Lung (tissue), 12 donors: ENCODE measurements around the gene ATP11B. TPM values are rescaled to one million over a fixed set of nuclear protein-coding genes. Genes with fewer than 3 reads are reported as not detected.

Experiments
- ATAC-seq: fragments of 200-7000 bp; cut with Tn5 transposase; one replicate; pipeline ENCODE4 v1.9.1; 2020; ENCODE audit warnings: moderate number of reproducible peaks; ENCODE audit not compliant: insufficient read depth, low FRiP score
- DNase-seq, 3 donors: peaks; one replicate each; pipeline ENCODE4 v3.0.0-alpha.2; 2013 to 2017
- H3K27ac ChIP-seq, 2 donors: one replicate each; pipeline ENCODE4 v1.5.1; 2013; ENCODE audit warnings: mild to moderate bottlenecking in 2 of 2, moderate library complexity in 2 of 2, control low read depth in 1 of 2, inconsistent platforms in 1 of 2, low read depth in 1 of 2, low read length in 1 of 2
- H3K27me3 ChIP-seq, 3 donors: one replicate each; pipeline ENCODE4 v1.5.1; 2013; ENCODE audit warnings: low read length in 2 of 3; ENCODE audit not compliant: control insufficient read depth in 3 of 3, insufficient read depth in 3 of 3
- H3K36me3 ChIP-seq, 4 donors: one replicate each; pipeline ENCODE4 v1.5.1; 2013; ENCODE audit warnings: low read length in 4 of 4, mild to moderate bottlenecking in 1 of 4, moderate library complexity in 1 of 4; ENCODE audit not compliant: control insufficient read depth in 4 of 4, insufficient read depth in 4 of 4
- H3K4me1 ChIP-seq, 5 donors: one replicate each; pipeline ENCODE4 v1.5.1; 2013; ENCODE audit warnings: low read length in 5 of 5, mild to moderate bottlenecking in 2 of 5, moderate library complexity in 1 of 5; ENCODE audit not compliant: control insufficient read depth in 5 of 5, insufficient read depth in 5 of 5
- H3K4me3 ChIP-seq: one replicate; pipeline ENCODE4 v1.5.1; 2013; ENCODE audit warnings: mild to moderate bottlenecking, control low read depth, moderate library complexity
- H3K9ac ChIP-seq, 2 donors: one replicate each; pipeline ENCODE4 v1.5.1; 2013; ENCODE audit warnings: low read length in 2 of 2, control low read depth in 1 of 2; ENCODE audit not compliant: insufficient read depth in 1 of 2
- H3K9me3 ChIP-seq, 4 donors: one replicate each; pipeline ENCODE4 v1.5.1; 2013; ENCODE audit warnings: low read length in 3 of 4, mild to moderate bottlenecking in 1 of 4, moderate library complexity in 1 of 4; ENCODE audit not compliant: control insufficient read depth in 4 of 4, insufficient read depth in 3 of 4
- WGBS, 2 donors: extraction: QIAGEN DNeasy Blood & Tissue Kit; methylation state at CpG; one replicate each; pipeline ENCODE4 v1.1.7; 2013; 5-methylcytosine and 5-hydroxymethylcytosine counted together
- polyA plus RNA-seq, 2 donors: library from polyadenylated mRNA; stranded (reverse); fragments of 200-250 nt; gene quantifications; one replicate each; pipeline ENCODE4 v1.2.1, GENCODE V29; 2013
- total RNA-seq, 2 donors: library from RNA; depleted of rRNA in 1 of 2; stranded (reverse); fragments of >200 nt in 1 of 2; gene quantifications; one replicate each; pipeline ENCODE4 v1.2.1, GENCODE V29; 2014 to 2021
- TF ChIP-seq, protein P1 (sequence below): IDR thresholded peaks from 2 replicates; pipeline ENCODE4 v1.5.1; 2012; ENCODE audit warnings: mild to moderate bottlenecking; ENCODE audit errors: control extremely low read depth, extremely low read depth
- donor health status: control.
- donor health status: control.
- donor health status: Bipolar disorder and iron deficiency.
- donor health status: healthy.
- donor health status: DM: yes; HTN: yes; CAD: no.

Gene ATP11B
- total and polyA plus RNA-seq, 4 donors: 8.3 to 111 (median 39.7) TPM

GRCh38 chr3:182970811-182971418 is 177.6 kb downstream of the ATP11B start:
- Histone ChIP-seq H3K4me1 (peaks cover 0 to 4% (median 0%) of the 10 kb centered on the region in 5 donors), H3K9me3 (no peaks in the 10 kb centered on the region), H3K9ac (no peak overlapping the region), H3K27me3 (no peaks in the 10 kb centered on the region), H3K36me3 (no peaks in the 10 kb centered on the region), H3K4me3 (no peak overlapping the region), H3K27ac (no peak overlapping the region)
- ATAC-seq (no peak), DNase-seq (no peak)
- 81 to 86% methylated on average over 3 of the region's 3 CpGs for WGBS, 2 donors
- TF ChIP-seq, protein P1, sequence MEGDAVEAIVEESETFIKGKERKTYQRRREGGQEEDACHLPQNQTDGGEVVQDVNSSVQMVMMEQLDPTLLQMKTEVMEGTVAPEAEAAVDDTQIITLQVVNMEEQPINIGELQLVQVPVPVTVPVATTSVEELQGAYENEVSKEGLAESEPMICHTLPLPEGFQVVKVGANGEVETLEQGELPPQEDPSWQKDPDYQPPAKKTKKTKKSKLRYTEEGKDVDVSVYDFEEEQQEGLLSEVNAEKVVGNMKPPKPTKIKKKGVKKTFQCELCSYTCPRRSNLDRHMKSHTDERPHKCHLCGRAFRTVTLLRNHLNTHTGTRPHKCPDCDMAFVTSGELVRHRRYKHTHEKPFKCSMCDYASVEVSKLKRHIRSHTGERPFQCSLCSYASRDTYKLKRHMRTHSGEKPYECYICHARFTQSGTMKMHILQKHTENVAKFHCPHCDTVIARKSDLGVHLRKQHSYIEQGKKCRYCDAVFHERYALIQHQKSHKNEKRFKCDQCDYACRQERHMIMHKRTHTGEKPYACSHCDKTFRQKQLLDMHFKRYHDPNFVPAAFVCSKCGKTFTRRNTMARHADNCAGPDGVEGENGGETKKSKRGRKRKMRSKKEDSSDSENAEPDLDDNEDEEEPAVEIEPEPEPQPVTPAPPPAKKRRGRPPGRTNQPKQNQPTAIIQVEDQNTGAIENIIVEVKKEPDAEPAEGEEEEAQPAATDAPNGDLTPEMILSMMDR: no peak

Other genes starting within 250 kb of the ATP11B start
- 10 to 100 TPM; 36.9 to 54.7 TPM for gene DCUN1D1, start 187.0 kb downstream of the ATP11B start, total RNA-seq
- 10 to 100 TPM in 1 of 2 donors, 1 to 10 TPM in 1; 6.8 to 10.1 TPM for gene DCUN1D1, start 187.0 kb downstream of the ATP11B start, polyA plus RNA-seq